Psoas muscle (tissue), 8 donors: ENCODE results near the gene SPAG5. TPM values are rescaled to one million over a fixed set of nuclear protein-coding genes. Genes with fewer than 3 reads are reported as not detected.

ENCODE experiments used
- ATAC-seq, 4 donors: fragments of 200-7000 bp; cut with Tn5 transposase; one replicate each; pipeline ENCODE4 v1.9.1; 2020; ENCODE audit warnings: moderate library complexity in 3 of 4, mild to moderate bottlenecking in 2 of 4
- DNase-seq, 2 donors: peaks; one replicate each; pipeline ENCODE4 v3.0.0-alpha.2; 2020
- H3K27ac ChIP-seq: fragments of 200-600 bp; one replicate; pipeline ENCODE4 v1.8.0; 2022
- H3K27me3 ChIP-seq, 3 donors: fragments of 200-600 bp in 1 of 3; one replicate each; pipeline versions ENCODE4 v1.6.1 to v1.8.0; 2013 to 2022; ENCODE audit warnings: low read length in 2 of 3, mild to moderate bottlenecking in 2 of 3, moderate library complexity in 1 of 3; ENCODE audit not compliant: insufficient read depth in 3 of 3
- H3K36me3 ChIP-seq, 2 donors: fragments of 200-600 bp in 1 of 2; one replicate each; pipeline versions ENCODE4 v1.6.1 to v1.8.0; 2013 to 2022; ENCODE audit warnings: low read depth in 1 of 2, mild to moderate bottlenecking in 1 of 2, moderate library complexity in 1 of 2; ENCODE audit not compliant: insufficient read depth in 1 of 2
- H3K4me1 ChIP-seq: fragments of 200-600 bp; one replicate; pipeline ENCODE4 v1.8.0; 2022
- H3K4me3 ChIP-seq: fragments of 200-600 bp; one replicate; pipeline ENCODE4 v1.8.0; 2022; ENCODE audit warnings: mild to moderate bottlenecking
- H3K9me3 ChIP-seq: fragments of 200-600 bp; one replicate; pipeline ENCODE4 v1.8.0; 2022
- WGBS, 3 donors: extraction: QIAGEN DNeasy Blood & Tissue Kit; methylation state at CpG; one replicate each; pipeline versions ENCODE4 v1.1.6 to v1.1.7; 2013; 5-methylcytosine and 5-hydroxymethylcytosine counted together
- intact Hi-C, 2 donors: fragments of 100-400 bp; cut with DNase I; formaldehyde crosslinking; loops; one replicate each; pipeline versions ENCODE4 v1.11.0 to v1.14.2; 2022
- polyA plus RNA-seq, 3 donors: library from polyadenylated mRNA; stranded (reverse); fragments of 200-250 nt; gene quantifications; one replicate each; pipeline ENCODE4 v1.2.3, GENCODE V29; 2013
- total RNA-seq, 4 donors: library from RNA; stranded (reverse); fragmentation: NEBNext Ultra II Directional in 2 of 4; extraction: Animal tissue kit (Norgen Biotek cat#: 25700) in 2 of 4; gene quantifications; one replicate each; pipeline versions ENCODE4 v1.2.1 to v1.2.4, GENCODE V29; 2021 to 2023
- TF ChIP-seq, protein P1 (sequence below): fragments of 200-600 bp; IDR thresholded peaks from one replicate; pipeline ENCODE4 v1.8.0; 2022; ENCODE audit warnings: antibody characterized with exemption
- donor health status: healthy with polysubstance abuse.
- donor health status: DM: no; HTN: no; CAD: no; lungs with moderate emphysema.
- donor health status: Bipolar disorder and iron deficiency.
- donor health status: healthy.
- donor health status: DM: yes; HTN: yes; CAD: no.
- donor health status: DM: no; HTN: no; CAD: no.
- donor health status: DM: no; HTN: no; CAD: no.
- donor health status: DM: yes; HTN: yes; CAD: no.

The SPAG5 gene
- total and polyA plus RNA-seq, 7 donors = 0.15 to 2.4 (median 1.1) TPM

DNA sequence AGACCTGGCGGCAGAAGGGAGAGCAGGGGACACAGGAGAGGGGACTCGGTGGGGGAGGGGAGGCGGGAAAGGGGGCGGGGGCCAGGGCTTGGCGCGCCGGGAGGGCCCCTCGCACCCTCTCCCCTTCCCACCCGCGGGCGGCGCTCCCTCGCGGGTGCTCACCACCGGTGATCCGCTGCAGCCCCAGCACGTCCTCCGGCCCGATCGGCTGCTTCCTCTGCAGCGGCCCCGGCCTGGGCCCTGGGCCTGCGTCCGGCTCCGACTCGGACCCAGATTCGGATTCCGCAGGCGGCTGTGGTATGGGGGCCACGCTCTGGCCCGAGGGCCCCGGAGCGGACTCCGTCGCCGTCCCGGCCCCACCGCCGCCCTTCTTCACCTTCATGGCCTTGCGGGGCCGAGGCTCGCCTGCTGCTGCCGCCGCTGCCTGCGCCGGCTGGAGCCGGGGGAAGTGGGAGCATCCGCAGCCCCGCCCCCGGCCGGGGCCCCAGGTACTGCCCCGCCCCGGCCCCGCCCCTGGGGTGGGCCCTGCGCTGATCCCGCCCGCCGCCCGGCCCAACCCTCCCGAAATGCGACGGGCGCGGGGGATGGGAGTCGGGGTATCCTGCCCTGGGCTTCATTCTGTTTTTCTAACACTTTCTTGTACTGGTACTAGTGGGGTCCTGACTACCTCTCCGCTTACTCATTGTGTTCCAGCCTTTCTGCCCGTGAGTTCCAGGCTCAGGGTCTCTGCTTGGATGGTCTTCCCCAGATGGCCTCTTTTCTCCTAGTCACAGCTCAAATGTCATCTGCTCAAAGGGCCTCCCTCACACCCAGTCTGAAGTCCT, 46.4 kb downstream of the SPAG5 start, which contains the start of gene UNC119:
Gene UNC119 (minus strand): TSS at position 449 of the 824 bp plus-strand sequence. CDS start 67 bp downstream, at position 382.
- H3K4me1 ChIP-seq = peaks cover 5% of the 10 kb centered on the region
- peaks cover 0 to 45% of the 10 kb centered on the region in 2 donors for H3K36me3 ChIP-seq
- peak within 1 kb of the TSS; percentile 23 for H3K27ac ChIP-seq
- H3K4me3 ChIP-seq = peak within 1 kb of the TSS; percentile 91
- no peaks in the 10 kb centered on the region for H3K27me3 ChIP-seq
- TF ChIP-seq, protein P1, sequence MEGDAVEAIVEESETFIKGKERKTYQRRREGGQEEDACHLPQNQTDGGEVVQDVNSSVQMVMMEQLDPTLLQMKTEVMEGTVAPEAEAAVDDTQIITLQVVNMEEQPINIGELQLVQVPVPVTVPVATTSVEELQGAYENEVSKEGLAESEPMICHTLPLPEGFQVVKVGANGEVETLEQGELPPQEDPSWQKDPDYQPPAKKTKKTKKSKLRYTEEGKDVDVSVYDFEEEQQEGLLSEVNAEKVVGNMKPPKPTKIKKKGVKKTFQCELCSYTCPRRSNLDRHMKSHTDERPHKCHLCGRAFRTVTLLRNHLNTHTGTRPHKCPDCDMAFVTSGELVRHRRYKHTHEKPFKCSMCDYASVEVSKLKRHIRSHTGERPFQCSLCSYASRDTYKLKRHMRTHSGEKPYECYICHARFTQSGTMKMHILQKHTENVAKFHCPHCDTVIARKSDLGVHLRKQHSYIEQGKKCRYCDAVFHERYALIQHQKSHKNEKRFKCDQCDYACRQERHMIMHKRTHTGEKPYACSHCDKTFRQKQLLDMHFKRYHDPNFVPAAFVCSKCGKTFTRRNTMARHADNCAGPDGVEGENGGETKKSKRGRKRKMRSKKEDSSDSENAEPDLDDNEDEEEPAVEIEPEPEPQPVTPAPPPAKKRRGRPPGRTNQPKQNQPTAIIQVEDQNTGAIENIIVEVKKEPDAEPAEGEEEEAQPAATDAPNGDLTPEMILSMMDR = no peak
- no peaks in the 10 kb centered on the region for H3K9me3 ChIP-seq
- DNase-seq (peak; percentile 81 to 83), ATAC-seq (peak; percentile 85 to 94 (median 90))
- intact Hi-C loops = no loop called here
- 1 to 3% (median 3%) methylated on average over 33 to 67 of the region's 67 CpGs for WGBS, 3 donors

DNA sequence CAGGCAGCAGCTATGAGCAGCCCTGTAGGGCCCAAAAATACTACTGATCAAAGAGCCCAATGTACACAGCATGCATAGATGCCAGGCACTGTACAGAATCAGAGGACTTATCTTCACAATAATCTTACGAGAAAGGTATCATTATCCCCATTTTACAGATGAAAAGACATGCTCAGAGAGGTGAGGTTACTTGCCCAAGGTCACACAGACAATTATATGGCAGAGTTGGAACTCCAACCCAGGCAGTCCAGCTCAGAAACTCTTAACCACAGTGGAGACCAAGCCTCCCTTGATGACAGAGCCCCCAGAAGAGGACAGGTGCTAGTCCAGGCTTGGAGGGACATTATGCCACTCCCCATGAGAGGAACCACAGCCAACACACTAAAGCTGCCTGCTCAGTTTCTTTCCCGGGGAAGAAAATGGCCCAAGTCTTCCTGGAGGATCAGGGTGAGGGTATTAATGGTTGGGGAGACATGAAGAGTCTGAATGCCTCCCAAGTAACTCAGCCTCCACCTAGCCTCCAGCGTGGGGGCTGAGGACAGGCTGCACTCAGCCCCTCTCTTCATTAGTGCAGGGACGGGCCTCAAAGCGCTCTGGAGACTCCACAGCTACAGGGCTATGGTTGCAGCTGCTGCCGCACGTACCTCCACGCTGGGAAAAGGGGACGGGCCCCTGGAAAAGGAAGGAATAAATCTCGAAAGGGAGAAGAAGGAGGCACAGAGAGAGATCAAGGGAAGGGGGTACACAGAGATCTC, 47.2 kb downstream of the SPAG5 start:
- peaks cover 5% of the 10 kb centered on the region for H3K4me1 ChIP-seq
- peak overlapping the region; percentile 91 for H3K4me3 ChIP-seq
- intact Hi-C loops = no loop called here
- no peak for DNase-seq
- peaks cover 0 to 44% of the 10 kb centered on the region in 2 donors for H3K36me3 ChIP-seq
- no peaks in the 10 kb centered on the region for H3K27me3 ChIP-seq
- no peak overlapping the region for H3K27ac ChIP-seq
- no peaks in the 10 kb centered on the region for H3K9me3 ChIP-seq
- TF ChIP-seq, protein P1 = no peak
- peak in 3 of 4 donors; percentile 4 to 6 (median 4) for ATAC-seq
- WGBS, 3 donors = 17 to 29% (median 21%) methylated on average over 10 of the region's 10 CpGs

DNA sequence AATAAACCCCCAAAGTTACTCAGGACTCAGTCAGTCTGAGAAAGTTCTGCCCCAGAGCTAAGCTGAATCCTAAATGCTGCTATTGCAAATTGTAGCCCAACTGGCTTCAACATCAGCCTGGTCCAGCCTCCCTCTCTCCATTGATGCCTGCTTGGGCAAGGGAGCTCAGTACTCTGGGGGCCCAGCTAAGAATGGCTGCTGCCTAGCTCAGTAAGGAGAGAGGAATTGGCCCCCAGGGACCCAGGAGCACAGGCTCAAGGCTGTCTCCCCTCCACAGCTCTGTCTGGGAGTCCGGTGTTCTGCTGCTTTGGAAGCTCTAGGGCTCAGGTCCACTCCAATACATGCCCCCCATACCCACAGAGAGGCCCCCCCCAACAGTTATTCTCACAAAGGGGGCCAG, 48.0 kb downstream of the SPAG5 start:
- no peaks in the 10 kb centered on the region for H3K9me3 ChIP-seq
- intact Hi-C loops = no loop called here
- no peak for ATAC-seq
- no peaks in the 10 kb centered on the region for H3K27me3 ChIP-seq
- DNase-seq = no peak
- peaks cover 0 to 37% of the 10 kb centered on the region in 2 donors for H3K36me3 ChIP-seq
- no peak overlapping the region for H3K27ac ChIP-seq
- whole genome bisulfite sequencing, 3 donors = 75 to 100% (median 92%) methylated on average over 1 of the region's 1 CpG
- TF ChIP-seq, protein P1 = no peak
- H3K4me1 ChIP-seq = peaks cover 5% of the 10 kb centered on the region
- H3K4me3 ChIP-seq = no peak overlapping the region

DNA sequence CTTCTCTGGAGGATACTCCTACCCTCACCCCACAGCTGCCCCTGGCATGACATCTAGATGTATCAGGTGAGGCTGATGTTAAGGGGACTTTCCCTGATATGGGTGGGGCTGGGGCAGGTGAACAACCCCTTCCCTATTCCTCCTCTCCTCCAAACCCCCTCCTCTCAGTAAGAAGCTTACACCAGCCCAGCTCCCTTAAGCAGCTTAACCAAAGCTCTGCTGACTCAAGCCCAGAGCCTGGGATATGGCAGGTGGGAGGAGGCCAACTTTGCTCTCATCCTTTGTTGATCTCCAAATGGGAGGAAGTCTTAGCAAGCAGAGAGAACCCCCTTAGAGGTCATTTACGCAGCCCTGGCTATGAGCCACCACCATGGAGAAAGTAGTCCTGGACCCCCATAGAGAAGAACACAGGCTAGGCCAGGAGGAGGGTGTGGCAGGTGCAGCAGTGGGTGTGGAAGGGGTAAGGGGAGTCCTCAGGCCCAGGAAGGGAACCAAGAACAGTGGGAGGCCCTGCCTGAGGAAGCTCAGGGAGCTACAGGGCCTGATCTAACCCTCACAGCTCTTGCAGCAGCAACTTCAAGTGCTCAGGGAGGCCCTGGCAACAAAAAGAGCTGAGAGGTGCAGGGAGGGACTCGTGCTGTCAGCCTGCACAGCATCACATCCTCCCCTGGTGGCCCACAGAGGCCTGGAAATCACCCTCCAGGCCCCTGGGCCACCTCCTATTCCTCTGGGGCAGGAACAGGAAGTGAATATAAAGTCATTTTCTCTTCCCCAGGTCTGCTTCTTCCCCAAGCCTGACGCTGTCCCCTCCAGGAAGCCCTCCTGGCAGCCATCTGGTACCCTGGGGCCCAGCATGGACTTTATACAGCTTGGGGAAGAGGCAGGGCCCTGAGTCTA, 49.3 kb downstream of the SPAG5 start:
- H3K4me1 ChIP-seq = peaks cover 5% of the 10 kb centered on the region
- H3K4me3 ChIP-seq = no peak overlapping the region
- peaks cover 0 to 23% of the 10 kb centered on the region in 2 donors for H3K36me3 ChIP-seq
- H3K27ac ChIP-seq = no peak overlapping the region
- 77 to 84% (median 79%) methylated on average over 3 of the region's 3 CpGs for WGBS, 3 donors
- intact Hi-C loops = no loop called here
- TF ChIP-seq, protein P1 = no peak
- no peak for DNase-seq
- no peaks in the 10 kb centered on the region for H3K27me3 ChIP-seq
- no peaks in the 10 kb centered on the region for H3K9me3 ChIP-seq
- no peak for ATAC-seq
